ENCODE data around the gene FDXR.
"Not testable (repeated sequence)": the region's sequence is repeated elsewhere in the genome, so short reads cannot be mapped to it uniquely, and the experiment has no call there.

The FDXR gene

GRCh38 chr17:74870512-74870911 is 2.3 kb downstream of the FDXR start:
- DNase-seq = no peak

- DNase-seq = not testable (repeated sequence)
These were observed 2.8 kb downstream of the FDXR start for GRCh38 chr17:74870028-74870427.

GRCh38 chr17:74868908-74869255 is 3.9 kb downstream of the FDXR start:
- DNase-seq = no peak

GRCh38 chr17:74868251-74868907 is 4.4 kb downstream of the FDXR start:
- DNase-seq = no peak

GRCh38 chr17:74866198-74866835 is 6.5 kb downstream of the FDXR start:
- DNase-seq = no peak

GRCh38 chr17:74865504-74866197 is 7.1 kb downstream of the FDXR start:
- DNase-seq = no peak

- peak; percentile 64 for DNase-seq
These were observed 7.9 kb downstream of the FDXR start for GRCh38 chr17:74864866-74865395.

- no peak for DNase-seq
These were observed 8.4 kb downstream of the FDXR start for GRCh38 chr17:74864297-74864865.

- no peak for DNase-seq
These were observed 9.1 kb downstream of the FDXR start for GRCh38 chr17:74863420-74864296.

GRCh38 chr17:74862919-74863318 is 9.9 kb downstream of the FDXR start:
- no peak for DNase-seq

GRCh38 chr17:74862108-74862901 is 10.5 kb downstream of the FDXR start:
- DNase-seq = peak; percentile 40

GRCh38 chr17:74861662-74862107 is 11.1 kb downstream of the FDXR start:
- no peak for DNase-seq

- DNase-seq = no peak
These were observed 11.7 kb downstream of the FDXR start for GRCh38 chr17:74860872-74861661.

- DNase-seq = no peak
These were observed 12.4 kb downstream of the FDXR start for GRCh38 chr17:74860229-74860871.

- DNase-seq = peak; percentile 23
These were observed 13.2 kb downstream of the FDXR start, which contains the start of gene GRIN2C for GRCh38 chr17:74859459-74860228. GRIN2C (minus strand) TSS chr17:74859885; CDS start chr17:74855092, 4,793 bp downstream.

GRCh38 chr17:74858672-74859458 is 13.9 kb downstream of the FDXR start:
- DNase-seq = no peak

- no peak for DNase-seq
These were observed 15.6 kb downstream of the FDXR start for GRCh38 chr17:74857191-74857590.

GRCh38 chr17:74856112-74856511 is 16.7 kb downstream of the FDXR start:
- DNase-seq = no peak

Data from NCI-H345 (cell line).